GM23338 (cell line): ENCODE measurements around the gene SH3GL3. TPM values are rescaled to one million over a fixed set of nuclear protein-coding genes. Genes with fewer than 3 reads are reported as not detected.

ENCODE experiments used
- ATAC-seq: fragments of 200-7000 bp; cut with Tn5 transposase; 3 replicates; pipeline ENCODE4 v1.9.1; 2020
- DNase-seq: peaks from one replicate; pipeline ENCODE4 v3.0.0-alpha.2; 2015; ENCODE audit warnings: low spot score
- H2AFZ ChIP-seq: fragments of 200-600 bp; sonication (generic); 2 replicates; pipeline ENCODE4 v1.8.0; 2016; ENCODE audit warnings: antibody characterized with exemption, mild to moderate bottlenecking, moderate library complexity
- H3F3A ChIP-seq: fragments of 200-600 bp; sonication (generic); replicated peaks from 2 replicates; pipeline ENCODE4 v1.8.0; 2017; ENCODE audit warnings: antibody characterized with exemption, mixed run types, low read depth
- H3K27ac ChIP-seq: fragments of 200-600 bp; sonication (generic); 2 replicates; pipeline ENCODE4 v1.6.1; 2016; ENCODE audit warnings: low read depth
- H3K27me3 ChIP-seq: fragments of 200-600 bp; sonication (generic); 2 replicates; pipeline ENCODE4 v1.8.0; 2016; ENCODE audit warnings: mild to moderate bottlenecking, mixed run types, moderate library complexity; ENCODE audit not compliant: insufficient read depth
- H3K36me3 ChIP-seq: fragments of 200-600 bp; sonication (generic); 2 replicates; pipeline ENCODE4 v1.8.0; 2016; ENCODE audit warnings: mild to moderate bottlenecking; ENCODE audit not compliant: insufficient read depth
- H3K4me1 ChIP-seq: fragments of 200-600 bp; sonication (generic); 2 replicates; pipeline ENCODE4 v1.8.0; 2016; ENCODE audit warnings: mild to moderate bottlenecking, moderate library complexity; ENCODE audit not compliant: insufficient read depth
- H3K4me2 ChIP-seq: fragments of 200-600 bp; sonication (generic); 2 replicates; pipeline ENCODE4 v1.7.1; 2017; ENCODE audit warnings: mixed run types
- H3K4me3 ChIP-seq: fragments of 200-600 bp; sonication (generic); 2 replicates; pipeline ENCODE4 v1.6.1; 2016; ENCODE audit warnings: mixed run types
- H3K79me2 ChIP-seq: fragments of 200-600 bp; sonication (generic); replicated peaks from 2 replicates; pipeline ENCODE4 v1.8.0; 2017; ENCODE audit warnings: mild to moderate bottlenecking; ENCODE audit not compliant: insufficient read depth
- H3K9me2 ChIP-seq: fragments of 200-600 bp; sonication (generic); 2 replicates; pipeline ENCODE4 v1.8.0; 2017; ENCODE audit not compliant: insufficient read depth
- H4K20me1 ChIP-seq: fragments of 200-600 bp; sonication (generic); replicated peaks from 2 replicates; pipeline ENCODE4 v1.8.0; 2017; ENCODE audit warnings: mild to moderate bottlenecking; ENCODE audit not compliant: insufficient read depth
- H3K27ac Mint-ChIP-seq: 2 replicates; pipeline ENCODE4 v1.8.0; 2020; ENCODE audit warnings: inconsistent platforms, mild to moderate bottlenecking, moderate library complexity, mixed read lengths
- H3K27me3 Mint-ChIP-seq: 3 replicates; pipeline ENCODE4 v1.8.0; 2022; ENCODE audit warnings: low read depth, mild to moderate bottlenecking, moderate library complexity, mixed read lengths, inconsistent platforms; ENCODE audit not compliant: insufficient read depth, poor library complexity
- H3K36me3 Mint-ChIP-seq: 3 replicates; pipeline ENCODE4 v1.8.0; 2021; ENCODE audit warnings: low read depth, mild to moderate bottlenecking, inconsistent platforms, moderate library complexity, mixed read lengths
- H3K4me1 Mint-ChIP-seq: 3 replicates; pipeline ENCODE4 v1.8.0; 2020; ENCODE audit warnings: mild to moderate bottlenecking, inconsistent platforms, mixed read lengths
- H3K4me3 Mint-ChIP-seq: 3 replicates; pipeline ENCODE4 v1.8.0; 2021; ENCODE audit warnings: moderate library complexity, mild to moderate bottlenecking, inconsistent platforms, mixed read lengths
- H3K9me3 Mint-ChIP-seq: 3 replicates; pipeline ENCODE4 v1.8.0; 2020; ENCODE audit warnings: moderate library complexity, mild to moderate bottlenecking, inconsistent platforms, mixed read lengths
- CREB1 ChIP-seq: fragments of 250-450 bp; sonication (Bioruptor Pico); IDR thresholded peaks from 2 replicates; pipeline ENCODE4 v1.5.0; 2020; ENCODE audit warnings: low read depth, mild to moderate bottlenecking, moderate library complexity
- CTCF ChIP-seq, 2 experiments: fragments of 200-600 bp in 1 of 2; sonication (generic) in 1 of 2; conservative IDR thresholded peaks; 2 replicates each; pipeline versions ENCODE4 v1.5.1 to v1.6.1; 2016 to 2017; ENCODE audit warnings: antibody characterized with exemption in 2 of 2, low read depth in 2 of 2, mild to moderate bottlenecking in 2 of 2, moderate library complexity in 1 of 2
- ETS1 ChIP-seq: IDR thresholded peaks from 2 replicates; pipeline ENCODE4 v1.6.1; 2016; ENCODE audit warnings: antibody characterized with exemption
- EZH2 ChIP-seq: fragments of 200-600 bp; sonication (generic); IDR thresholded peaks from one replicate; pipeline ENCODE4 v1.8.0; 2017; ENCODE audit warnings: antibody characterized with exemption, mild to moderate bottlenecking, low read depth; ENCODE audit not compliant: unreplicated experiment
- JUNB ChIP-seq: IDR thresholded peaks from one replicate; pipeline ENCODE4 v1.6.1; 2016; ENCODE audit warnings: antibody characterized with exemption; ENCODE audit not compliant: unreplicated experiment
- NANOG ChIP-seq: IDR thresholded peaks from 2 replicates; pipeline ENCODE4 v1.6.1; 2016; ENCODE audit warnings: antibody characterized with exemption, borderline replicate concordance
- POLR2AphosphoS5 ChIP-seq: IDR thresholded peaks from 2 replicates; pipeline ENCODE4 v1.6.1; 2016; ENCODE audit warnings: antibody characterized with exemption, low read depth
- ZNF114 ChIP-seq: fragments of 250-450 bp; sonication (Bioruptor Pico); IDR thresholded peaks from 2 replicates; pipeline ENCODE4 v1.5.0; 2020; ENCODE audit warnings: mild to moderate bottlenecking, moderate library complexity
- polyA plus RNA-seq: library from polyadenylated mRNA; unstranded; fragments of >200 nt; fragmentation: Nextera tagmentation; extraction: Ambion mirVana; gene quantifications from 2 replicates; pipeline ENCODE4 v1.2.1, GENCODE V29; 2016
- total RNA-seq: library from RNA; depleted of rRNA; stranded (reverse); fragments of >200 nt; shearing (Covaris generic); gene quantifications from 2 replicates; pipeline ENCODE4 v1.2.3, GENCODE V29; 2014
- TF ChIP-seq, protein P1 (sequence below): IDR thresholded peaks from one replicate; pipeline ENCODE4 v1.6.1; 2018; ENCODE audit warnings: antibody characterized with exemption; ENCODE audit not compliant: unreplicated experiment

The SH3GL3 gene
- total and polyA plus RNA-seq, 2 experiments from 2014 or later: 15.9 to 21.1 TPM

GRCh38 chr15:83457149-83457548 is 10.0 kb downstream of the SH3GL3 start (continued):
- TF ChIP-seq, protein P1, sequence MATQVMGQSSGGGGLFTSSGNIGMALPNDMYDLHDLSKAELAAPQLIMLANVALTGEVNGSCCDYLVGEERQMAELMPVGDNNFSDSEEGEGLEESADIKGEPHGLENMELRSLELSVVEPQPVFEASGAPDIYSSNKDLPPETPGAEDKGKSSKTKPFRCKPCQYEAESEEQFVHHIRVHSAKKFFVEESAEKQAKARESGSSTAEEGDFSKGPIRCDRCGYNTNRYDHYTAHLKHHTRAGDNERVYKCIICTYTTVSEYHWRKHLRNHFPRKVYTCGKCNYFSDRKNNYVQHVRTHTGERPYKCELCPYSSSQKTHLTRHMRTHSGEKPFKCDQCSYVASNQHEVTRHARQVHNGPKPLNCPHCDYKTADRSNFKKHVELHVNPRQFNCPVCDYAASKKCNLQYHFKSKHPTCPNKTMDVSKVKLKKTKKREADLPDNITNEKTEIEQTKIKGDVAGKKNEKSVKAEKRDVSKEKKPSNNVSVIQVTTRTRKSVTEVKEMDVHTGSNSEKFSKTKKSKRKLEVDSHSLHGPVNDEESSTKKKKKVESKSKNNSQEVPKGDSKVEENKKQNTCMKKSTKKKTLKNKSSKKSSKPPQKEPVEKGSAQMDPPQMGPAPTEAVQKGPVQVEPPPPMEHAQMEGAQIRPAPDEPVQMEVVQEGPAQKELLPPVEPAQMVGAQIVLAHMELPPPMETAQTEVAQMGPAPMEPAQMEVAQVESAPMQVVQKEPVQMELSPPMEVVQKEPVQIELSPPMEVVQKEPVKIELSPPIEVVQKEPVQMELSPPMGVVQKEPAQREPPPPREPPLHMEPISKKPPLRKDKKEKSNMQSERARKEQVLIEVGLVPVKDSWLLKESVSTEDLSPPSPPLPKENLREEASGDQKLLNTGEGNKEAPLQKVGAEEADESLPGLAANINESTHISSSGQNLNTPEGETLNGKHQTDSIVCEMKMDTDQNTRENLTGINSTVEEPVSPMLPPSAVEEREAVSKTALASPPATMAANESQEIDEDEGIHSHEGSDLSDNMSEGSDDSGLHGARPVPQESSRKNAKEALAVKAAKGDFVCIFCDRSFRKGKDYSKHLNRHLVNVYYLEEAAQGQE: no peak
- no peak for TF ChIP-seq CTCF (conservative IDR thresholded peaks at IDR 0.05; ENCODE audit: low read depth in 2 of 2)
- no peak for TF ChIP-seq NANOG
- TF ChIP-seq JUNB: no peak

GRCh38 chr15:83458381-83458780 is 11.2 kb downstream of the SH3GL3 start:
- Histone ChIP-seq H3K4me1 (peaks cover 8% of the 10 kb centered on the region; the same call in 1 of the 2 replicates), H3F3A (no peaks in the 10 kb centered on the region), H3K36me3 (no peaks in the 10 kb centered on the region), H3K9me2 (no peaks in the 10 kb centered on the region), H3K27me3 (no peaks in the 10 kb centered on the region), H3K79me2 (peaks cover 26% of the 10 kb centered on the region), H2AFZ (no peak overlapping the region), H3K27ac (no peak overlapping the region), H3K4me2 (no peak overlapping the region), H4K20me1 (no peaks in the 10 kb centered on the region), H3K4me3 (no peak overlapping the region)
- H3K27me3 Mint-ChIP-seq: no peaks in the 10 kb centered on the region
- H3K4me1 Mint-ChIP-seq: peaks cover 7% of the 10 kb centered on the region
- H3K36me3 Mint-ChIP-seq: no peaks in the 10 kb centered on the region
- ATAC-seq (no peak), DNase-seq (no peak)
- no peaks in the 10 kb centered on the region for H3K9me3 Mint-ChIP-seq
- no peak overlapping the region for H3K27ac Mint-ChIP-seq
- H3K4me3 Mint-ChIP-seq: no peak overlapping the region
- TF ChIP-seq NANOG (no peak), ETS1 (no peak), ZNF114 (CRISPR knock-in tag) (no peak), EZH2 (no peak), CREB1 (CRISPR knock-in tag) (no peak), JUNB (no peak), CTCF (conservative IDR thresholded peaks at IDR 0.05; ENCODE audit: low read depth in 2 of 2) (no peak), POLR2AphosphoS5 (no peak)
- TF ChIP-seq, protein P1: no peak
